Cardiac septum (tissue), 1 donor: Measurements from ENCODE around the gene CCDC93. TPM values are rescaled to one million over a fixed set of nuclear protein-coding genes. Genes with fewer than 3 reads are reported as not detected.
"Not testable (repeated sequence)": the region's sequence is repeated elsewhere in the genome, so short reads cannot be mapped to it uniquely, and the experiment has no call there.

Source experiments
- DNase-seq: peaks from one replicate; pipeline ENCODE4 v3.0.0-alpha.2; 2020; ENCODE audit warnings: low spot score
- intact Hi-C: fragments of 100-400 bp; cut with DNase I; formaldehyde crosslinking; loops from one replicate; pipeline ENCODE4 v1.14.0; 2022
- total RNA-seq: library from RNA; stranded (reverse); fragmentation: NEBNext Ultra II Directional; extraction: Animal tissue kit (Norgen Biotek cat#: 25700); gene quantifications from one replicate; pipeline ENCODE4 v1.2.1, GENCODE V29; 2021
- donor health status: DM: no; HTN: no; CAD: no.

The CCDC93 gene
- total RNA-seq, 1 donor from 2014 or later = 26.9 TPM

DNA sequence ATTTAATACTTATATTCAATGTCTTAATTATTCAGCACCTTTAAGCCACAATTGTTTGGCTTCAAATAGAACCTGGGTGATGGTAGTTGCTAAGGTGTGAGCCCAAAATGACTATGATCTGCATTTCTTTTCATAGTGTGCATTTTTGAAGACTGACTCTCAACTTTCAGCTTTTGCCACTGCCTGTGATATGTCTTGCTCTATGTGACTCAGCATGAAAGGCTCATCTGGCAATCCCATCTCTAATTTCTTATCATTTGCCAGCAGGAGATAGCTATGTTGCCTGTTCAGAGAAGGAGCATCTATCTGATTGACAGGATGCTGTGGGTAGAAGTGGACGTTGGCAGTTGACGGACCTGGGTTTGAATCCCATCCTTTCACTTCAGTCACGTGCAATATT, 34.5 kb upstream of the CCDC93 start:
- no peak for DNase-seq
- intact Hi-C loops = loop anchor here (5.0 kb wide), 1 partner anchor 809 kb away; no protein-coding TSS in a partner anchor

DNA sequence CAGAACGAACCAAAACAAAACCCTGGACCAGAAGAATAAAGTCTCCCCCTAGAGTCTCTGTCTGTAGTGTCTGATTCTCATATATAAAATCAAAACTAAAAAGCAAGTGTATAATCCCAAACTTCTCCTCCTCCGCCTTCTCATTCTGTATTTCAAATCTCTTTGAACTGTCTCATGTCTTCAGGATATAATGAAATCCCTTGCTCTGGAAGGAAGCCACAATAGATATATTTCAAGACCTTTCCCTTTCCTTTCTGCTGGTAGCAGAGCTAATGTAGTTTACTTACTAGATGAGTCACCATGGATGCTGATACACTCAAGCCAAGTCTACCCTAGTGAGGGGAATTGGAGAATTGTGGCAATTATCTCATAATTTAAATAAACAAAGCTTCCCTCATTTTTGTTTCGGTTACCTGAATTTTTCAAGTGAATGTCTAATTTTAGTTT, 33.5 kb upstream of the CCDC93 start:
- intact Hi-C loops = loop anchor here (5.0 kb wide), 1 partner anchor 810 kb away; no protein-coding TSS in a partner anchor
- DNase-seq = no peak

DNA sequence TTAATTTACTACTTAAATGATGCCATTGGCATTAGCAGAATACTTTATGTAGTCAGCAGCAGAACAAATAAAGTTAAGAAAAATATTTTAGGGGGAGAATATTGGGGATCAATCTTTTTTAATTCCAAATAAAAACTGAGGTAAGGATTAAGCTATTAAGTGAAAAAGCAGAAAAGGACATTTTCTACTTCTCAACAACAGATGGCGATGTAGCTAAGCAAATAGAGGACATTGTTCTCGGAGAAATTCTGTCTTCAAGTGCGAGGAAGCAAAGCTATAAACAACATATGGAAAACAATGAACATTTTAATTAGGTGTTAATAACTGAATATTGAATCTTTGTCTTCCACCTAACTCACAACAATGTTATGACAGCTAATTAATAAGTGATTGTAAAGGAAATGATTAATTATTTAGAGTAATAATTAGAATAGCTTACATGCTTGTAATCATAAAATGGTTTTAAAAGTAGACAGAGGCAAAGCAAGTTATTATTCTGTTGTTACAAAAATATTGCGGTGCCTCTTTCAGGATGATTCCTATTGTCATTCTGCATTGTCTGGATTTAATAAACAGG, 32.9 kb upstream of the CCDC93 start:
- intact Hi-C loops = loop anchor here (5.0 kb wide), 1 partner anchor 811 kb away; no protein-coding TSS in a partner anchor

GRCh38 chr2:118045286-118045685, 31.4 kb upstream of the CCDC93 start:
- intact Hi-C loops = loop anchor here (5.0 kb wide), 1 partner anchor 812 kb away; no protein-coding TSS in a partner anchor
- DNase-seq = no peak

More for the DNA sequence above, 32.9 kb upstream of the CCDC93 start:
- no peak for DNase-seq

DNA sequence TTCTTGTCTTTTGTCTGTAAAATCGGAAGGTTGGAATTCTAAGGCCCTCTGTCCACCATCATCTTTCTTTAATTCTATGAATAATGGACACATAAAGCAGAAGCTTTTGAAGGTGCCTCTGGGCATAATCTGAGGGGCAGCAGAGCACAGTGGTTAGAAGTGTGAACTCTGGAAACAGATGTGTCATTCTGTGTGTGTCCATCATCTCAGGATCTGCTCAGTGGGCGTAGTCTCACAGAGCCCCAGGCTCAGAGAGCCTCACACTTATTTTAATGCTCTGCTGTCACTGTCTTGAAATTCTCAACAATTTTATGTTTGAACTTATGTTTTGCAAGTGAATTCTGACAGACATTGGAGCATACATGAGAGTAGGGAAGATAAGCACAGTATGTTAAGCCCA, 31.0 kb upstream of the CCDC93 start:
- intact Hi-C loops = loop anchor here (5.0 kb wide), 1 partner anchor 812 kb away; no protein-coding TSS in a partner anchor
- no peak for DNase-seq

DNA sequence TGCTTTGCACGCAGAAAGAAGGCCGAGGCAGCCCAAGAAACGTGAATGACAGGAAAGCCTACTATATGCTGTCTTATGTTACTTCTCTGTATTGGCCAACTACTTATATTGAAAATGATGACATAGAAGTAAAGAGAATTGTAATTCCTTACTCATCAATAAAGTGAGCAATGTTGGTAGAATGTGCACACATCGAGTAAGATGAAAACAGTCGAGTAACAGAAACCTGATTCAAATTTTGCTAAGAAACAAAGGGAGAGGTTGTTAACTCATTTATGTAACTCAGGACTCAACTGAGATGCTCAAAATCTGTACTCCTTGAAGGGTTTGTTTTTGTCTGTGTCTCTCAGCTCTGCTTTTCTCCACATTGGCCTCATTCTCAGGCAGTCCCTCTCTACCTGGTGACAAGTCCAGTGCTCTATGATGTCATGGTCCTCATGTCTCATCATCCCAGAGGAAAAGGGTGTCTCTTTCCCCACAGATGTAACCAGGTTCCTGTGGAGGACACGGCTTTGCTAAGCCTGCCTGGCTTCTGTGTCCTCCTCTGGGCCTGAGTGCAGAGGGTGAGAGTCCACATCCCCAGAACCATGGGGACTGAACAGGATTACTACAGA, 30.3 kb upstream of the CCDC93 start:
- intact Hi-C loops = no loop called here
- DNase-seq = no peak

DNA sequence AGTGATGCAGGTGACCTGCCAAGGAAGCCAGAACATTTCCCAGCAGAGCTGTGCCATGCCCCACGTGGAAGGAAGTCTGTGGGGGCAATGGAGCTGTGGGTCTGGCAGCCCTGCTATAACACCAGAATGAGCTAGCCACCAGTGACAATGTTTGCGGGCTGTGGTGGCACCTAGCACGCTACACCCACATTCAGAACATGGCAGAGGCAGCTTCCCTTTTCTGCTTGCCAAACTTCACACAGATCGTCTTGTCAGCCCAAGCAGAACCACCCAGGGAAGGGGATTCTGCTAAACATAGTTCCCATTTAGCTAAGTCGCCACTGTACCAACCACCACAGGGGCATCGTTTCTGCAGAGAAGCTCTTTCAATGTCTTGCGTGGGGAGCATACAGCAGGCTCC, 27.0 kb upstream of the CCDC93 start:
- intact Hi-C loops = no loop called here

GRCh38 chr2:118032169-118033013, 18.5 kb upstream of the CCDC93 start:
- DNase-seq = no peak
- intact Hi-C loops = no loop called here

More for the DNA sequence above, 27.0 kb upstream of the CCDC93 start:
- no peak for DNase-seq

DNA sequence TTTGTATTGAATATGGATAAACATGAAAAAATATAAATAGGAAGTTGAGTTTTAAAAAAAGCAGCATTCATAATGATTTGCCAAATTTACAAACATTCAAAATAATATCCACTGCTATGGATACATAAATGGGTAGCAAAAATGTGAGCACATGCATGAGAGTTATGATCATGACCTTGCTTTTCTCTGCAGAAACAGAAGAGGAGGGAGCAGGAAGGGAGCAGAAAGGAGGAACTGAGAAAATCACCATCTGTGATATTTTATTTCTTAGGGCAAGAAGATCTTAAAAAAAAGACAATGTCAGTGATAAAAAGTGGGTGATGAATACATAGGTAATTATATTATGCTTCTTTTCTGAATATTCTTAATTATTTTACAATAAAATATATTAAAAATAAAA, 17.7 kb upstream of the CCDC93 start:
- no peak for DNase-seq
- intact Hi-C loops = no loop called here

DNA sequence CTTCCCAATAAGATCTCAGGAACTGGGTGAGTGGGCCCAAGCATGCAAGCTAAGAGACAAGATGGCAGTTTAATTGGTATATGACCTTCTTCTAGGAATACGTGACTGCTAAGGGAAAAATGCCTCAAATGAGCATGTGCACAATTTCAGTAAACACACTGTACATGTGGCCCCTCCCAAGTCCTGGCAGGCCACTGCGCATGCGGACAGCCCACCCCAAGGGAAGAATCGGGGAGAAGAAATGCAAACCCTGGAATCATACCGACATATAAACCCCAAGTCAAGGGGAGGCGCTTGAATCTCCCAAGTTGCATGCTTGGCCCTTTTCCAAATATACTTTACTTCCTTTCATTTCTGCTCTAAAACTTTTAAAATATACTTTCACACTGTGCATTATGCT, 15.2 kb upstream of the CCDC93 start:
- DNase-seq = no peak
- intact Hi-C loops = no loop called here

DNA sequence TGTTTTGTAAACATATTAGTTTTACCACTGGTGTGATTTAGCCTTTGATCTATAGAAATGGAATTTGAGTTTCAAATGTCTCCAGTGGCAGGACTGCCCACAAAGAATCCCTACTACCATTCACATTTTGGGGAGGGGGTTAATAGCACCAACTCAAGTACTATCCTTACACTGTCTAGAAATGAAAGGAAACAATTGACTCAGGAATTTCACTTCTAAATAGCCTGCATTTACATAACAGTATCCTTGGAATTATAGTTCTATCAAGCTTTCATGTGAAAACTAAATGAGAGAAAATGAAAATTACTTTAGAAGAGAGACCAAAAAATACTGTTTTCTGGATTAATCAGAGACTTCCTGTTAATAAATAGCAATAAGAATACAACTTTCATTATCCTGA, 7.5 kb upstream of the CCDC93 start:
- intact Hi-C loops = no loop called here
- DNase-seq = no peak

- intact Hi-C loops = no loop called here
- no peak for DNase-seq
Measured at GRCh38 chr2:118019821-118020220, 6.0 kb upstream of the CCDC93 start.

- intact Hi-C loops = no loop called here
- DNase-seq = no peak
Measured at GRCh38 chr2:118016911-118017310, 3.0 kb upstream of the CCDC93 start.

DNA sequence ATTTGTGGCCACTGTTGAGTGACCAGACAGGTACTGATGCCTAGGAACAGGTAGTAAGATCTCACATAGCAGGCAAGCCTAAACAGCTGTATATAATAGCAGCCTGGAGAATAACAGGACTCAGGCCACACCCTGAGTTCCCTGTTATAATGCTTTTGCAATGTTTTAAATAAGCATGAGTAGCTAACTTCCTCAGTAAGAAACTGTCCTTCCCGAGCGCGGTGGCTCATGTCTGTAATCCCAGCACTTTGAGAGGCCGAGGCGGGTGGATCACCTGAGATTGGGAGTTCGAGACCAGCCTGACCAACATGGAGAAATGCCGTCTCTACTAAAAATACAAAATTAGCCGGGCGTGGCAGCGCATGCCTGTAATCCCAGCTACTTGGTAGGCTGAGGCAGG, 1.9 kb upstream of the CCDC93 start:
- intact Hi-C loops, DNase-seq: not testable (repeated sequence)

- intact Hi-C loops = loop anchor here (5.0 kb wide), 1 partner anchor 73 kb away; the partner anchor contains the start of gene INSIG2
- DNase-seq = no peak
Measured at GRCh38 chr2:118014492-118014824, 588 bp upstream of the CCDC93 start.

GRCh38 chr2:118013221-118013723, 598 bp downstream of the CCDC93 start:
- intact Hi-C loops = loop anchor here (5.0 kb wide), 1 partner anchor 74 kb away; the partner anchor contains the start of gene INSIG2
- peak; percentile 83 for DNase-seq

DNA sequence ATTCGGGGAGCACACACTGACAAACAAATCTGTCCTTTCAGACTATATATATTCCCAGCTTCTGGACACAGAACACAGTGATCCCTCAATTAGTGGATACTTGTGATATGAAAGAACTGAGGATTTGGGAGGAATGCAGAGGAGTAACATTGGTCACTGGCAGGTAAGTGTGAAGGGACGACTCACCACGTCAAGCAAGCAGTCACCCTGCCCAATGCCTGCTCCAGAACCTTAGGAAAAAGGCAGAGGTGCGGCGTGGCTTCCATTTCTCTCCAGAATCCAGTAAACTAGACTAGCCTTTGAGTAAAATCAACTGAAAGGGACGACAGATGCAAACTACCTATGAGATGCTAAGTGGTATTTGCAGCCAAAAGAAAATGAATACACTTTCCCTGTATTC, 1.1 kb downstream of the CCDC93 start:
- intact Hi-C loops = loop anchor here (5.0 kb wide), 1 partner anchor 75 kb away; the partner anchor contains the start of gene INSIG2
- DNase-seq = no peak

DNA sequence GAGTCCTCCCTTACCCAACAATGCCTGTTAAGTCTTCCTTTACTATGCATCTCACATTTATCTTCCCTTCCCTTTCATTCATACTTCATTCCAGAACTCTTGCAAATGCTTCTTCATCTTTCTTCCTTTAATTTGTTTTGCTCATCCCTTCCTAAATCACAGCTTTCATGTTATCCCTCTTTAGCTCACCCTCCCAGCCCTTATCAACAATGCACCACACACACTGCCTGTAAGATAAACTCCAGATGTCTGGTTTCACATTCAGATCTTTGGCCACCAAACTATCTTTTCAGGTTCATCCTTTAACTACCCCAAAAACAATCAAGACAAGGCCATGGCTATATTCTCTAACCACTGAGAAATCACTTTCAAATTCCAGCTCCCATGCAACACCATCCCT, 3.4 kb downstream of the CCDC93 start:
- no peak for DNase-seq
- intact Hi-C loops = loop anchor here (5.0 kb wide), 1 partner anchor 77 kb away; the partner anchor contains the start of gene INSIG2

- no peak for DNase-seq
- intact Hi-C loops = no loop called here
Measured at GRCh38 chr2:118006861-118007260, 7.0 kb downstream of the CCDC93 start.

DNA sequence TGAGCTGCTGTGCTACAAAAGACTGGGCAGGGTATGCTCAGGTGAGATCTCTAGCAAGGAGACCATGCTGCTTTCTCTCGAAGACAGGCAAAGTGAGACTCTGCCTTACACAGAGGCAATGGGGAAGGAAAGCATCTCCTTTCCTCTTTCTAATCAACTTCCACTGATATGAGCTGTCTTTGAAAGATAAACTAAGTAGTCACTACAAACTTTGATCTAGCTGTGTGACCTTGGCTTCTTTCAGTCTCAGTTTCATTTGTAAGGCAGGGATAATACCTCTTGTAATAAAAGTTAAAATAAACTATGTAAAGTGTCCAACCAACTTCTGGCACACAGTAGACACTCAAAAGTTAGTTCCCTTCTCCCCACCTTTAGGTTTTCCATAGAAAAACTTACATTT, 7.5 kb downstream of the CCDC93 start:
- DNase-seq = no peak
- intact Hi-C loops = no loop called here
